ENCODE measurements around the gene PRSS27. TPM values are rescaled to one million over a fixed set of nuclear protein-coding genes. Genes with fewer than 3 reads are reported as not detected.
"Not testable (repeated sequence)": the region's sequence is repeated elsewhere in the genome, so short reads cannot be mapped to it uniquely, and the experiment has no call there.

Gene PRSS27
- total RNA-seq, 1 donor from 2014 or later: 1.8 TPM

GRCh38 chr16:2697401-2697948, 22.5 kb downstream of the PRSS27 start:
- H3K4me1 Mint-ChIP-seq: peaks cover 7% of the 10 kb centered on the region
- TF ChIP-seq CTCF (IDR thresholded peaks at IDR 0.05): no peak

GRCh38 chr16:2696601-2697250, 23.3 kb downstream of the PRSS27 start:
- intact Hi-C loops (cut with micrococcal nuclease); H3K27me3 Mint-ChIP-seq; H3K4me1 Mint-ChIP-seq; H3K27ac Mint-ChIP-seq; H3K4me3 Mint-ChIP-seq; ATAC-seq (ENCODE audit: low read depth); H3K9me3 Mint-ChIP-seq; CTCF ChIA-PET; POLR2A ChIA-PET; DNase-seq: not testable (repeated sequence)
- H3K36me3 Mint-ChIP-seq (ENCODE audit: low read depth): peaks cover 42% of the 10 kb centered on the region

More at GRCh38 chr16:2697401-2697948, 22.5 kb downstream of the PRSS27 start:
- intact Hi-C loops (cut with micrococcal nuclease): no loop called here
- ChIA-PET POLR2A (no interaction called here), CTCF (no interaction called here)
- Mint-ChIP-seq H3K36me3 (ENCODE audit: low read depth) (peaks cover 49% of the 10 kb centered on the region), H3K27ac (no peak overlapping the region), H3K9me3 (no peaks in the 10 kb centered on the region), H3K27me3 (no peaks in the 10 kb centered on the region), H3K4me3 (no peak overlapping the region)
- no peak for DNase-seq
- no peak for ATAC-seq (ENCODE audit: low read depth)

GRCh38 chr16:2692948-2693651, 26.9 kb downstream of the PRSS27 start:
- CTCF ChIA-PET: no interaction called here
- Mint-ChIP-seq H3K27ac (no peak overlapping the region), H3K36me3 (ENCODE audit: low read depth) (peaks cover 27% of the 10 kb centered on the region), H3K9me3 (no peaks in the 10 kb centered on the region), H3K4me1 (peaks cover 17% of the 10 kb centered on the region), H3K4me3 (no peak overlapping the region), H3K27me3 (no peaks in the 10 kb centered on the region)
- ATAC-seq (ENCODE audit: low read depth): no peak
- intact Hi-C loops (cut with micrococcal nuclease): no loop called here
- POLR2A ChIA-PET: no interaction called here
- no peak for TF ChIP-seq CTCF (IDR thresholded peaks at IDR 0.05)
- no peak for DNase-seq

GRCh38 chr16:2692251-2692947, 27.6 kb downstream of the PRSS27 start:
- no peak for DNase-seq
- H3K4me3 Mint-ChIP-seq: no peak overlapping the region
- ChIA-PET CTCF (no interaction called here), POLR2A (no interaction called here)
- no peak for TF ChIP-seq CTCF (IDR thresholded peaks at IDR 0.05)
- H3K36me3 Mint-ChIP-seq (ENCODE audit: low read depth): peaks cover 20% of the 10 kb centered on the region
- no peaks in the 10 kb centered on the region for H3K9me3 Mint-ChIP-seq
- peaks cover 23% of the 10 kb centered on the region for H3K4me1 Mint-ChIP-seq
- H3K27me3 Mint-ChIP-seq: no peaks in the 10 kb centered on the region
- intact Hi-C loops (cut with micrococcal nuclease): no loop called here
- ATAC-seq (ENCODE audit: low read depth): no peak
- H3K27ac Mint-ChIP-seq: no peak overlapping the region

- TF ChIP-seq CTCF (IDR thresholded peaks at IDR 0.05): no peak
- Mint-ChIP-seq H3K27ac (no peak overlapping the region), H3K27me3 (no peaks in the 10 kb centered on the region), H3K4me3 (no peak overlapping the region), H3K9me3 (no peaks in the 10 kb centered on the region), H3K4me1 (peaks cover 30% of the 10 kb centered on the region), H3K36me3 (ENCODE audit: low read depth) (peaks cover 14% of the 10 kb centered on the region)
- ChIA-PET POLR2A (no interaction called here), CTCF (no interaction called here)
- intact Hi-C loops (cut with micrococcal nuclease): no loop called here
- DNase-seq (no peak), ATAC-seq (ENCODE audit: low read depth) (no peak)
Measured at GRCh38 chr16:2691491-2692248, 28.4 kb downstream of the PRSS27 start.
